ENCODE results near the gene SHLD1.

Gene SHLD1

GRCh38 chr20:5842465-5842864, 92.3 kb downstream of the SHLD1 start:
- in situ Hi-C loops (cut with HindIII; ENCODE audit: low sequenced_read_pairs), result no loop called here

- in situ Hi-C loops (cut with HindIII; ENCODE audit: low sequenced_read_pairs), result no loop called here
Measured at GRCh38 chr20:5843054-5843592, 92.9 kb downstream of the SHLD1 start.

- in situ Hi-C loops (cut with HindIII; ENCODE audit: low sequenced_read_pairs), result no loop called here
Measured at GRCh38 chr20:5844063-5844681, 94.0 kb downstream of the SHLD1 start.

GRCh38 chr20:5845681-5846615, 95.7 kb downstream of the SHLD1 start:
- in situ Hi-C loops (cut with HindIII; ENCODE audit: low sequenced_read_pairs), result no loop called here

GRCh38 chr20:5848711-5849505, 98.7 kb downstream of the SHLD1 start:
- in situ Hi-C loops (cut with HindIII; ENCODE audit: low sequenced_read_pairs), result no loop called here

GRCh38 chr20:5855939-5856338, 105.7 kb downstream of the SHLD1 start:
- in situ Hi-C loops (cut with HindIII; ENCODE audit: low sequenced_read_pairs), result no loop called here

- in situ Hi-C loops (cut with HindIII; ENCODE audit: low sequenced_read_pairs), result no loop called here
Measured at GRCh38 chr20:5859608-5860007, 109.4 kb downstream of the SHLD1 start.

- in situ Hi-C loops (cut with HindIII; ENCODE audit: low sequenced_read_pairs), result no loop called here
Measured at GRCh38 chr20:5862703-5863039, 112.5 kb downstream of the SHLD1 start.

- in situ Hi-C loops (cut with HindIII; ENCODE audit: low sequenced_read_pairs), result no loop called here
Measured at GRCh38 chr20:5863040-5863833, 113.0 kb downstream of the SHLD1 start.

- in situ Hi-C loops (cut with HindIII; ENCODE audit: low sequenced_read_pairs), result no loop called here
Measured at GRCh38 chr20:5864428-5864827, 114.2 kb downstream of the SHLD1 start.

- in situ Hi-C loops (cut with HindIII; ENCODE audit: low sequenced_read_pairs), result no loop called here
Measured at GRCh38 chr20:5864873-5865587, 114.8 kb downstream of the SHLD1 start.

- in situ Hi-C loops (cut with HindIII; ENCODE audit: low sequenced_read_pairs), result no loop called here
Measured at GRCh38 chr20:5865604-5866003, 115.4 kb downstream of the SHLD1 start.

- in situ Hi-C loops (cut with HindIII; ENCODE audit: low sequenced_read_pairs), result no loop called here
Measured at GRCh38 chr20:5870568-5870981, 120.4 kb downstream of the SHLD1 start.

GRCh38 chr20:5871459-5872410, 121.5 kb downstream of the SHLD1 start:
- in situ Hi-C loops (cut with HindIII; ENCODE audit: low sequenced_read_pairs), result no loop called here

GRCh38 chr20:5877128-5877527, 126.9 kb downstream of the SHLD1 start:
- in situ Hi-C loops (cut with HindIII; ENCODE audit: low sequenced_read_pairs), result no loop called here

- in situ Hi-C loops (cut with HindIII; ENCODE audit: low sequenced_read_pairs), result no loop called here
Measured at GRCh38 chr20:5880326-5880725, 130.1 kb downstream of the SHLD1 start.

GRCh38 chr20:5881703-5882102, 131.5 kb downstream of the SHLD1 start:
- in situ Hi-C loops (cut with HindIII; ENCODE audit: low sequenced_read_pairs), result no loop called here

- in situ Hi-C loops (cut with HindIII; ENCODE audit: low sequenced_read_pairs), result no loop called here
Measured at GRCh38 chr20:5882166-5882565, 132.0 kb downstream of the SHLD1 start.
